HG02981 (cell line): ENCODE measurements around the gene KCNS1.
"Not testable (repeated sequence)": the region's sequence is repeated elsewhere in the genome, so short reads cannot be mapped to it uniquely, and the experiment has no call there.

Experiments used
- ATAC-seq: cut with Tn5 transposase; IDR thresholded peaks from one replicate; pipeline ENCODE4 v1.9.1; 2021; ENCODE audit warnings: mild to moderate bottlenecking, moderate library complexity; ENCODE audit not compliant: unreplicated experiment

The KCNS1 gene

DNA sequence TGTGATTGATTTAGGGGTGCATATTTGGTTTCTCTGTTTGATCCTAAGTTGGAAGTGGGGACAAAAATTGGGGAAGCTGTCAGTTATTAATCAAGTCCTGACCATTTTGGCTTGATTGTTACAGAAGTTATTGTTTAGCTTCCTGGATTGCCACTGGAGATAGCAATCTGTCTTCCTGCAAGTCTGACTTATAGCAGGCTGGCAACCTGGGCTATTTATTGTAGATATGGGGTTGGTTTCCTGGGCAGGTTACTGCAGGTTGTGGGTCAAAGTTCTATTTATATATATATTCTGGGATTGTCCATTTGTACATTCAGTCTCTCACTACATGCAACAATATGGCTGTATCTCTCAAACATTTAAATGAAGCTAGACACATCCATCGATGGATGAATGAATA, 17.8 kb downstream of the KCNS1 start:
- ATAC-seq: no peak

DNA sequence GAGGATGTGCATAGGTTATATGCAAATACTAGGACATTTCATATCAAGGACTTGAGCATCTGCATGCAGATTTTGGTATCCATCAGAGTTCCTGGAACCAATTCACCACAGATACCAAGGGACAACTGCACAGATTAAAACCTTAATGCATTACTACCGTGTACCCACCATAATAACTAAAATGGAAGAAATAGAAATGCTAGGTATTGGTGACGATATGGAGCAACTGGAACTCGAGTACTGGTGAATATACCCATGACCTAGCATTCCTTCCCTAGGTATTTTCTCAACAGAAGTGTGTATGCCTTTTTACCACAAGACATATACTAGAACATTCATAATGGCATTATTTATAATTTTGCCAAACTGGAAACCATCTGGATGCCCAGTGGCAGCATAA, 18.5 kb downstream of the KCNS1 start:
- no peak for ATAC-seq

DNA sequence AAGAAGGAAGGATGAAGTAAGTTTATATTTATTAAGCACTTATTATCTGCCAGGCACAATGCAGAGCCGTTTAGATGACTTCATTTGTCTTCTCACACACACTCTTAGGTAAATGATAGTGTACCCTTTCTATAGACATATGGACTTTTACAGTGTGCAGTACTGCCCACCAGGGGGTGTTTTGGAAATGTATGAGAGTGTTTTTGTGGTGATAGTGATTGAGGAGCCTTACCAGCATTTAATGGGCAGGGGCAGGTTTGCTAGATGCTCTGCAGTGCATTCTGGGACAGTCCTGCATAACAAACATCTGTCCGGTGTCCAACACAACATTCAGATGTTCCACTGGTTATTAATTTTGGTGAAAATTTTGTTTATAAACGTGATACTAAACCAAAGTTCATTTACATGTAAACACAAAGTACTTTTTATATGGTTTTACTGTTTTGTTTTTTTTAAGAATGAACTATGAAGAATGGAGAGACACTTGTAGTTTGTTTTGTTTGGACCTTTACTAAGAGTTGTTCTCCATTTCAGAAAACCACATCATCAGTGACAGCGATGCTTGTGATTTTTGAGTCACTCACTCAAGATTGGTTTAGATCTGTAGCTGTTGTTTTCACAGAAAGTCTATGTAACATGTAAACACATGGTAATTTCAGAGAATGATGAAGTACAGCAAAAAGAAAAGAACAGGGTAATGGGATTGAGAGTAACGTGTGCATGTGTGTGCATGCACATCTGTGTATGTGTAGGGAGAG, 19.9 kb downstream of the KCNS1 start:
- ATAC-seq: no peak

DNA sequence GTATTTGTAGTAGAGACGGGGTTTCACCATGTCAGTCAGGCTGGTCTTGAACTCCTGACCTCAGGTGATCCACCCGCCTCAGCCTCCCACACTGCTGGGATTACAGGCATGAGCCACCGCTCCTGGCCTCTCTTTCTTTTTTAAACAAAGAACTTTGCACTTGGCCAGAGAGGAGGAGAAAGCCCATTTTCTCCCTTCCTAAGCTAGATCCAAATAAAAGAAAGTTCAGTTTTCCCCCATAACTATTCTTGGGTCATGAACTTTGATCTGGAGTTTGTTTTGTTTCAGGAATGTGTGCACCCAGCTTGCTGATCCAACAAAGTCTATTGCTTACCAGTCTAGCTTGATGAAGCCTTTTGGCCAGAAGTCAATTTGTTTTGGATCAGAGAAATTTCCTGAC, 23.4 kb downstream of the KCNS1 start:
- no peak for ATAC-seq

DNA sequence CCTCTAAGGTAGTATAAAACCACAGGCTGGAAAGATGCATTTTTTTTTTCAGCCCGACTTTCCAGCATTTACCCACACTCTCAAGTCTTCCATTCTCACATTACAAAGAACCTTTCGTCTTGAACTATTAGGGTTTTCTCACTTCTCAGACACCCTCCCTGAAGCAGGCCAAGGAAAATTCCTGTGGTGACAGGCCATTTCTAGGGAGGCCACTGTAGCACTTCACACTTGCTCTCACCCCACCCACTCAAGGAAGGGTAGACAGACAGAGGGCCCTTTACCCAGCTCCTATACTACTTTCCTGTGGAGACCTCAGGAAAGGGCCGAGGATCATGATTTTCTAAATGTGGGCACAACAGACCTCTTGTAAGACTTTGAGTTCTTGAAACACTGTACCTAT, 27.7 kb downstream of the KCNS1 start:
- no peak for ATAC-seq

DNA sequence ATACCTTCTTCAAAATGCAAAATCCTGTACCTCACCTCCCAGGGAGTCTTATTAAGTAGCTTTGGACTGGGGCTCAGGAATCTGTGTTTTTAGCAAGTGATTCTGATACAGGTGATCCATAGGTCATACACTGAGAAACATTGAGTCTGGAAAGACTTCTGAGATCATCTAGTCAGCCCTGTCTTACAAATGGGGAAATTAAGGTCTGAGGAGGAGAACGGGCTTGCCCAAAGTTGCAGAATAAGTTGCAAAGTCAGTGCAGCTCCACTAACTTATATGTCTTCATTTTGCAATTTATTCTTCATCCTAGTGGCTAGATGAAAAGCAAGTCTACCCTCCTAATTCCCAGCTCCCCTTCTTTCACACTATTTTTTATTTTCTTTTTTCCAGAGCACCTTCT, 28.9 kb downstream of the KCNS1 start:
- no peak for ATAC-seq

DNA sequence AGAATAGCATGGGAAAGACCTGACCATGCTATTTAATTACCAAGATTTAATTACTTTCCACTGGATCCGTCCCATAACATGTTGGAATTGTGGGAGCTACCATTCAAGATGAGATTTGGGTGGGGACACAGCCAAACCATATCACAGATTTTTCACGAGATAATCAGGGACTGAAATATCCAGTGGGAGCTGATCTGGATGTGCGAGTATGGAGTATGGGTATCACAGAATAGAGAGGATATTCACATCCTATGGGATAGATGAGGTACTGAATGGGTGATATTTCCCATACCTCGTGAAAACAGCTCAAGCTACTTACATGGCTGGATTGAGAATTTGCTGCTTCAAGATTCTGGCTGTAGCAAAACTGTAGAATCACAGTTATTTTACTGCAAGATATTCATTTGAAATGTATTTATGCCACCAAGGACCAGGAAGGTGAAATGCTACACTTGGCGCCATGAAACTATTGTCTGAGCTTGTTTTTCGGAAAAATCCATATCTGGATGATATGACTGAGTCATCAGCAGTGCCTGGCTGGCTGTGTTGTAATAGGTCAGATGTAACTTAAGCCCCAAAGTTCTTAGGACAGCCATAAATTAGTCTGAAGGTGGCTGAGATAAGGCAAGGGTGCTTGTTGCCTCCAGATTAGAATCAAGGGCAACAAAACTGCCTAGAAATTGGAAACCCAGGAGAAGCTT, 29.8 kb downstream of the KCNS1 start:
- ATAC-seq: no peak

DNA sequence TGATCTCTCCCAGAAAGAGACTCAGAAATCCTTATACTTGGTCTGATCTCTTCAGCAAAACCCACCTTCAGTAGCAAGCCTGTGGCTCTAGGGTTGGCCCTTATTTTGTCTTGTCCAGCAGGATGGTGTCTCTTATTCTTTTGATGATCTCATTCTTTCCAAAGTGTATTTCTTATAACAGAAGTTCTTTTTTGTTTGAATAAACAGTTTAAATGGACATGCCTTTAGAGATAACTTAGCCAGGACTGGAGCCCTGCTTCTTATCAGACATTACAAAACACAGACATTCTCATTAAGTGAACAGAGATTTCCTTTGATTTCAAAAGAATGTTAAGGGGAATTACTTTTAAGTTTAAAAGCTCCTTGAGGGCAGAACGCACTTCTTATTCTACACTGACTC, 31.7 kb downstream of the KCNS1 start:
- ATAC-seq: no peak

DNA sequence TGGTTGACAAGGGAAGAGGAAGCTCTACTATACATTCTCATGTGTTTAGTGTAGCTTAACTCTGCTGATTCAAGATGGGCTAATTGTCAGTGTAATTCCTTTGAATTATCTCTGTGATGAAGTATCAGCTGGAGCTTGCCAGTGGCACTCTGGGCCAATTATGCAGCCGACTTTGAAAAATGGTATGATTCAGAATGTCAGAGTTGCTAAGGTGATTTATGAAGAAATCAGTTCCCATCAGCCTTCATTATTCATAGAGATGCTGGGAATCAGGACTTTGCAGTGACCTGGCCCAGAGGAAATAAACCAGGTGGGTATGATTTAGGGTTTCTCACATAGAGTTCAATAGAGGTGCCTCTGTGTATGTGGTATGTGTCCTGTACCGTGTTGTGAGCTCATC, 33.4 kb downstream of the KCNS1 start:
- ATAC-seq: no peak

DNA sequence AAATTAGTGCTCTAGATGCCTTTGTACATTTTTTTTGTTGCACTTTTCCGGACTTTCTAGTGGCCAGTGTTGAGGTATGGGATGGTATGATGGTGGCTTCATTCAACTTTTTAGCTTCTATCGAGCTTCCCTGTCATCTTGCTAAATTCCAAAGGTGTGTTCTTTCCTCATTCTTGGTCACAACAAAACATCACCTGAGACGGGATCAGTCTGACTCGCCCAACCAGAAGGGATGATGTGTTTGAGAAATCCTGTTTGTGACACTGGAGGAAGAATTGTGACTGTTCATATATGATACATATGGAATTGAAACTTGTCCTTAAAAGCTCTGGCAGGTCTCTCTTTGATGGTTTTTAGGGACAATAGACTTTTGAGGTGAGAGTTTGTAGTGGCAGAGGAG, 33.8 kb downstream of the KCNS1 start:
- ATAC-seq: no peak

DNA sequence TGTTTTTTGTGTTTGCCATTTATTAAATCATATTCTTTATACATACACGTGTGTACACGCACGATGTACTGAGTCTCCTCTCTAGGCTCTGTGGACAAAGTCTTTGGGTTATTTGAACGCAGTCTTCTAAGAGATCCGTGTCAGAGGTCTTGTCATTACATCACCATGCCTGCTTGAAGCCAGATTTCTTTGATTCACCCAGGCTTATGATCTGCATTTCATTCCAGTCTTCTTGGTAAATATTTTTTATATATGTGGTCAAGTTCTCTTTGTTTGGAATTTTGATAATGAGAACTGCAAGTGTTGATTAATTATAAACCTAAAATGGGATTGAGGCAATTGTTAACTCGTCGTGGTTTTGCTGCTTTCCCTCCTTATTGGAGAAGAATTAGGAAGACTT, 34.6 kb downstream of the KCNS1 start:
- no peak for ATAC-seq

DNA sequence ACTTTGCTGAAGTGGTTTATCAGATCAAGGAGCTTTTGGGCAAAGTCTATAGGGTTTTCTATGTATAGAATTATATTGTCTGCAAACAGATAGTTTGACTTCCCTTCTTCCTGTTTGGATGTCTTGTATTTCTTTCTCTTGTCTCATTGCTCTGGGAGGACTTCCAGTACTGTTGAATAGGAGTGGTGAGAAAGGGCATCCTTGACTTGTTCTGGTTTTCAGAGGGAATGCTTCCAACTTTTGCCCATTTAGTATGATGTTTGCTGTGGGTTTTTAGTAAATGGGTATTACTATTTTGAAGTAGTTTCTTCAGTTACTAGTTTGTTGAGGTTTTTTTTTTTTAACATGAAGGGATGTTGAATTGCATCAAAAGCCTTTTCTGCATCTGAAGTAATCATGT, 36.1 kb downstream of the KCNS1 start:
- no peak for ATAC-seq

DNA sequence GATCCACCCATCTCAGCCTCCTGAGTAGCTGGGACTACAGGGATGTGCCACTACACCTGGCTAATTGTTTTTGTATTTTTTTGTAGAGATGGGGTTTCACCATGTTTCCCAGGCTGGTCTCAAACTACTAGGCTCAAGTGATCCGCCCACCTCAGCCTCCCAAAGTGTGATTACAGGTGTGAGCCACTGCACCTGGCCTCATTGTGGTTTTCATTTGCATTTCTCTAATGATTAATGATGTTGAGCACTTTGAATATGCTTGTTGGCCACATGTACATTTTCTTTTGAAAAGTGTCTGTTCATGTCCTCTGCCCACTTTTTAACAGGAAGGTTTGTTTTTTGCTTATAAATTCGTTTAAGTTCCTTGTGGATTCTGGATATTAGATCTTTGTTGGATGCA, 37.8 kb downstream of the KCNS1 start:
- not testable (repeated sequence) for ATAC-seq

DNA sequence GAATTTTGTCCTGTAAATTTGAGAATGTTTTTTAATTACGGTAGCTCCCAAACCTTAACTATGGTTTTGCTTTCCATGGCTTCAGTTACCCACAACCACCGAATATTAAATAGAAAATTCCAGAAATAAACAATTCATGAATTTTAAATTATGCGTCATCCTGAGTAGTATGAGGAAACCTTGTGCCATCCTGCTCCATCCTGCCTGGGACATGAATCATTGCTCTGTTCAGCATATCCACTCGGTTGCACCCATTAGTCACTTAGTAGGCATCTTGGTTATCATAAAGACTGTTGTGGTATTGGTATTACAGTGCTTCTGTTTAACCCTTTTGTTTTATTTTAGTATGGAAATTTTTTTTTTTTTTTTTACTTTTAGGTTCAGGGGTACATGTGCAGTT, 39.7 kb downstream of the KCNS1 start:
- no peak for ATAC-seq

DNA sequence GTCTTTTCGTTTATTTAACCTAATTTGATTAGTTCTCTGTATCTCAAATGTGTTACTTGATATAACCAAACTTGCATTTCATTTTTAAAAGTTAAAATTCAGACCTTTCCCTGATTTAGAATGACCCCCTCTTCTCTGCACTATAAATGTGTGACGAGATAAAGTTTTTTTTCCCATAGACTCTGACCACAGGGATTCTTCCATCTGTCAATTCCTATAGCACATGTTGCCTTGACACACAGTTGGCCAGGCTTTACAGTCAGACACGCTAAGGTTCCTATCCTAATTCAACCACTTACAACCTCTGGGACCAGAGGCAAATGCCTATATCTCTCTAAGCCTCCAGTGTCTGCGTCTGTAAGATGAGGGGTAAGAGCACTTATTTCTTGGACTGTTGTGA, 40.6 kb downstream of the KCNS1 start:
- ATAC-seq: no peak

DNA sequence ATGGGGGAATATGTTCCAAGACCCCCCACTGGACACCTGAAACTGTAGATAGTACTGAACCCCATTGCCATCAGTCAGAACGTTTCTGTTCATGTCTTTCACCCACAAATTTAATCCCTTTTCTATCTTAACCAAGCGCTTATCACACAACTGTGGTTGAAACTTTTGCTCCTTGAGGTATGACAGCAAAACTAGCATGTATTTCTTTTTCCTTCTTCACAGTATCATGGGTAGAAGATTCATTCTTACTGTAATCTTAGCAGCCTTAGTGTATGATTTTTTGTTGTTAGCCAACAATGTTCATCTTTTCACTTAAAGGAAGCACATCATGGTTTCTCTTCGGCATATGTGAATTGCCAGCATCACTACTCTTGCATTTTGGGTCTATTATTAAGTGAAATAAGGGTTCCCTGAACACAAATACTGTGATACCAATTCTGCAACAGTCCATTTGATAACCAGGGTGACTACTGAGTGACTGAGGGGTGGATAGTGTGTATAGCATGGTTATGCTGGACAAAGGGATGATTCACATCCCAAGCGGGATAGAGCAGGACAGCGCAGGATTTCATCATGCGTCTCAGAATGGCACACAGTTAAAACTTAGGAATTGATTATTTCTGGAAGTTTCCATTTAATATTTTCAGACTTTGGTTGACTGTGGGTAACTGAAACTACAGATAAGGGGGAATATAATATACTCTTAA, 41.8 kb downstream of the KCNS1 start:
- ATAC-seq: no peak

DNA sequence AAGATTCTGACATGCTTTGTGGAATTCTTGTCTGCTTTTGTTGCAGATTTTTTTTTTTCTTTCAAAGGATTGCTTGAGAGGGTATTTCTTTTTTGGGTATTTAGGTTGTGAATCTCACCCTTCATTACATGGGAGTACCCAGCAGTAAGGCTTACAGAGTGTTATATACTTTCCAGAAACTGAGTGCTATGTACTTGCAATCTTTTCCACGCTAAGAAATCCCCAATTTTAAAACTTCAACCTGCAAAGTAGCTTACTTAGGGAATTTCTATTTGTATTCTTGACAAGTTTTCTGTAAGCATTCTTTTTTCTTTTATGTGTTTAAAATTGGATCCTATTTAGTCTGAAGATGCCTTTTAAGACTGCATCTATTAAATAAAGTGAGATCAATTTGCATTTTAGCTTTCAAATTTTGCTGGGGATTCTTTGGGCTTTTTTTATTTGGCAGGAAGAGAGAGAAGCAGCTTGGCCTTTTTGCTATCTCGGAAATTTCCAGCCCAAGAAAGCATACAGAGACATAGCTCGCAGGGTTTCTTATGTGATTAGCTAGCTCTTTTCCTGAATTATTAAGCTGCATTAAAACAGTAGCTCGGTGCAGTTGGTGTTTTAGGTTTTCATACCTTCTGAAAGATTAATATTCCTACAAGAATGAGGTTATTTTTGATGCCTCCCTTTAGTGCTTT, 42.6 kb downstream of the KCNS1 start:
- ATAC-seq: no peak

DNA sequence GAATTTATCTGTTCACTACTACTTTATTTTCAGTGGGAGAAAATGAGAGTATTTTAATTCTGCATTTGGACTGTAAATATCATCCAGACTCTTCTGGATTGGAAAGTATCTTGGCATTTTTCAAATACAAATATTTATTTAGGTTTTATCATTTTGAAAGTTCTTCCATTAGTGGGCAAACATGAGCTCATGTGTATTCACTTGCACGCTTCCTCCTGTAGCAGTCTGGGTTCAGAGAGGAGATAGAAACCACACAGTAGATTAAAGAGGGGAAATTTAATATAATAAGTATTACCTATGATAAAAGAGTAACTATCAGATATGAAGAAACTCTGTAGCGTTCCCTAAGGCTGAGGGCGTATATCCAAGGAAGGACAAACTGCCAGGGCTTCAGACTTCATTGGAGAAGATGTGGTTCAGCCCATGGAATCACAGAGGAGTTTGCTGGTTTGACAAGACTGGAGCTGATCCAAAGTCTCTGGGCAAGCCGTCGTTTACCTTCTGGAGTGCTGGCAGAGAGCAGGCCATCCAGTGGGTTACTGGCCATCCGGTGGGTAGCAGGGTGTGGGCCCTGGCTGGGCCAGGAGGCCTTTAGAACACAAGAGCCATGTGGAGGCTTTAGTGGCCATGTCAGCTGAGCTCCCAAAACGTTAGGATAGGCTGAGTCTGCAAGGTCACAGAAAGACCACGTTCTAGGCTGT, 44.3 kb downstream of the KCNS1 start:
- no peak for ATAC-seq

DNA sequence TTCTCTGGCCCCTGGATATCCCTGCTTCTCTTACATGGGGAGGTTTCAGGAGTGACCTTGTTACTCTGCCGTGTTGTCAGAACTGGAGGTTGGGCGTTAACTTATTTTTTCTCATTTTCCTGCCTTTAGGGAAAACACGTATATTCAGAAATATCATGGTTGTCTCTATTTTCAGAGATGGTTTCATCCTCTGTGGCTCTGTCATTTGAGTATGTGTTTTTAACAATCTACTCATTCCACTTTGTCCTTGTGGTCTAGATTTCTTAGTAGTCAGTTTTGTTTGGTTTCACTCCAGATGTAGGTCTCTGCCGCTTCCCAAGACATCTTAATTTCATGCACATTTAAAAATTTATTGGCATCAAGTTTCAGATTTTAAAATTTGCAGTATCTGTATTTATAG, 45.9 kb downstream of the KCNS1 start:
- ATAC-seq: no peak

DNA sequence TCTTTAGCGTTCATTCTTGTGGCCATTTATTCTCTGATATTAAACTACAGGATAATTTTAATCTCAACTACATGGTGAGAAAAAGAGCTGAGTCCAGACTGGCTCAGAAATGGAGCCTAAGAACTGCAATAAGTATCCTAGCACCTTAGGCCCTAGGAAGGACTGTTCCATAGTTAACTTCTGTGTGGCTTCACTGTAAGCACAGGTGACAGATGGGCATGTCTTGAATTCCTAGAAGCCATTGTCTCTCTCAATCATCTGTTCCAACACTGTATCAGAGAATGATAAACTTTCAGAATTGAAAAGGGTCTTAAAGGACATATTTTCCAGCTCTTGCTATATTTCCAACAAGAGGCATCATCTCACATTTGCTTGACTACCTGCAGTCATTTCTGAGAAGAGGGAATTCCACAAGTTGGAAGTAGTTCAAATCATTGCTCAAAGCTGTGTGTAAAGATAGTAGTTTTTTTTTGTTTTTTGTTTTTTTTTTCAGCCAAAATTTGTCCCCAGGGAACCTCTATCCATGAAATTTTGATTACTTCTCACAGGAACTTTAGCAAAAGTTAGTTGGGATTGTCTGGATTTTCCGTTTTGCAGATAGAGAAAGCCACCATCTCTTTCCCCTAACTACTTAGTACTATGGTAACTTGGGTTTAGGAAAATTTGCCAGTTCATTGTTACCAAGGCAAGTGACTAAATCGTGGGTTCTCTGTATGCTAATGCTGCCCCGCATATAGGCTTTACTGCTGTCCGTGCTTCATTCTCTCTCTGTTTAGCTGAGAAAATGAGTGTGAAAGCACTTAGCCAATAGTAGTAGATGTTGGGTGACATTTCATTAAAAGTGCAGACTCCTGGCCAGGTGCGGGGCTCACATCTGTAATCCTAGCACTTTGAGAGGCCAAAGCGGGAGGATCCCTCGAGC, 47.2 kb downstream of the KCNS1 start:
- no peak for ATAC-seq
